Osteoblast (primary cell): Measurements from ENCODE around the gene RPL22L1. TPM values are rescaled to one million over a fixed set of nuclear protein-coding genes. Genes with fewer than 3 reads are reported as not detected.

ENCODE experiments used
- DNase-seq: peaks from one replicate; pipeline ENCODE4 v3.0.0; 2011; ENCODE audit warnings: low spot score, mixed read lengths; ENCODE audit not compliant: insufficient read length; ENCODE audit errors: missing footprints
- H2AFZ ChIP-seq: 2 replicates; pipeline ENCODE4 v1.6.0; 2011; ENCODE audit warnings: mild to moderate bottlenecking, low read length
- H3K27ac ChIP-seq: 2 replicates; pipeline ENCODE4 v1.5.1; 2011; ENCODE audit warnings: mild to moderate bottlenecking, low read depth, low read length, moderate library complexity
- H3K27me3 ChIP-seq: 2 replicates; pipeline ENCODE4 v1.6.0; 2012; ENCODE audit warnings: mild to moderate bottlenecking, control low read depth, inconsistent platforms, low read length, moderate library complexity; ENCODE audit not compliant: insufficient read depth
- H3K36me3 ChIP-seq: 2 replicates; pipeline ENCODE4 v1.5.1; 2011; ENCODE audit warnings: mild to moderate bottlenecking, low read length, control low read depth, moderate library complexity; ENCODE audit not compliant: insufficient read depth
- H3K4me1 ChIP-seq: 2 replicates; pipeline ENCODE4 v1.5.1; 2011; ENCODE audit warnings: mild to moderate bottlenecking, low read length, control low read depth, moderate library complexity; ENCODE audit not compliant: insufficient read depth
- H3K4me2 ChIP-seq: 2 replicates; pipeline ENCODE4 v1.6.0; 2011; ENCODE audit warnings: mild to moderate bottlenecking, low read length; ENCODE audit not compliant: insufficient read depth
- H3K4me3 ChIP-seq: fragments of 200-600 bp; sonication (generic); 3 replicates; pipeline ENCODE4 v1.5.1; 2012; ENCODE audit warnings: mild to moderate bottlenecking, low read length, inconsistent platforms; ENCODE audit not compliant: insufficient read depth
- H3K79me2 ChIP-seq: 2 replicates; pipeline ENCODE4 v1.6.0; 2012; ENCODE audit warnings: mild to moderate bottlenecking, low read length, control low read depth, inconsistent platforms; ENCODE audit not compliant: insufficient read depth
- H3K9me3 ChIP-seq: 2 replicates; pipeline ENCODE4 v1.5.1; 2011; ENCODE audit warnings: low read depth, low read length, control low read depth
- H4K20me1 ChIP-seq: 2 replicates; pipeline ENCODE4 v1.6.0; 2012; ENCODE audit warnings: mild to moderate bottlenecking, low read length, control low read depth; ENCODE audit not compliant: insufficient read depth
- total RNA-seq: library from RNA; depleted of rRNA; stranded (reverse); fragments of >200 nt; gene quantifications from 2 replicates; pipeline ENCODE4 v1.2.3, GENCODE V29; 2012
- TF ChIP-seq, protein P1 (sequence below): IDR thresholded peaks from 2 replicates; pipeline ENCODE4 v1.5.1; 2011; ENCODE audit warnings: mild to moderate bottlenecking, low read depth, low read length, moderate library complexity; ENCODE audit errors: extremely low read depth

RPL22L1 gene
- total RNA-seq, 1 donor, result 297 TPM

GRCh38 chr3:170862618-170863374 is 7.2 kb downstream of the RPL22L1 start:
- Histone ChIP-seq H3K27ac (no peak overlapping the region), H3K4me1 (peaks cover 8% of the 10 kb centered on the region), H3K4me3 (no peak overlapping the region), H3K36me3 (peaks cover 24% of the 10 kb centered on the region), H3K9me3 (no peaks in the 10 kb centered on the region), H3K4me2 (no peak overlapping the region), H2AFZ (no peak overlapping the region), H3K27me3 (no peaks in the 10 kb centered on the region), H3K79me2 (no peaks in the 10 kb centered on the region), H4K20me1 (peaks cover 12% of the 10 kb centered on the region)
- DNase-seq, result no peak
- TF ChIP-seq, protein P1, sequence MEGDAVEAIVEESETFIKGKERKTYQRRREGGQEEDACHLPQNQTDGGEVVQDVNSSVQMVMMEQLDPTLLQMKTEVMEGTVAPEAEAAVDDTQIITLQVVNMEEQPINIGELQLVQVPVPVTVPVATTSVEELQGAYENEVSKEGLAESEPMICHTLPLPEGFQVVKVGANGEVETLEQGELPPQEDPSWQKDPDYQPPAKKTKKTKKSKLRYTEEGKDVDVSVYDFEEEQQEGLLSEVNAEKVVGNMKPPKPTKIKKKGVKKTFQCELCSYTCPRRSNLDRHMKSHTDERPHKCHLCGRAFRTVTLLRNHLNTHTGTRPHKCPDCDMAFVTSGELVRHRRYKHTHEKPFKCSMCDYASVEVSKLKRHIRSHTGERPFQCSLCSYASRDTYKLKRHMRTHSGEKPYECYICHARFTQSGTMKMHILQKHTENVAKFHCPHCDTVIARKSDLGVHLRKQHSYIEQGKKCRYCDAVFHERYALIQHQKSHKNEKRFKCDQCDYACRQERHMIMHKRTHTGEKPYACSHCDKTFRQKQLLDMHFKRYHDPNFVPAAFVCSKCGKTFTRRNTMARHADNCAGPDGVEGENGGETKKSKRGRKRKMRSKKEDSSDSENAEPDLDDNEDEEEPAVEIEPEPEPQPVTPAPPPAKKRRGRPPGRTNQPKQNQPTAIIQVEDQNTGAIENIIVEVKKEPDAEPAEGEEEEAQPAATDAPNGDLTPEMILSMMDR, result no peak

- Histone ChIP-seq H4K20me1 (no peaks in the 10 kb centered on the region), H3K4me3 (no peak overlapping the region), H3K4me2 (no peak overlapping the region), H3K79me2 (no peaks in the 10 kb centered on the region), H3K4me1 (no peaks in the 10 kb centered on the region), H3K27ac (no peak overlapping the region), H2AFZ (no peak overlapping the region), H3K27me3 (no peaks in the 10 kb centered on the region), H3K36me3 (no peaks in the 10 kb centered on the region), H3K9me3 (no peaks in the 10 kb centered on the region)
- TF ChIP-seq, protein P1, result no peak
- DNase-seq, result no peak
Observed at GRCh38 chr3:170858599-170858998, 11.4 kb downstream of the RPL22L1 start.

DNA sequence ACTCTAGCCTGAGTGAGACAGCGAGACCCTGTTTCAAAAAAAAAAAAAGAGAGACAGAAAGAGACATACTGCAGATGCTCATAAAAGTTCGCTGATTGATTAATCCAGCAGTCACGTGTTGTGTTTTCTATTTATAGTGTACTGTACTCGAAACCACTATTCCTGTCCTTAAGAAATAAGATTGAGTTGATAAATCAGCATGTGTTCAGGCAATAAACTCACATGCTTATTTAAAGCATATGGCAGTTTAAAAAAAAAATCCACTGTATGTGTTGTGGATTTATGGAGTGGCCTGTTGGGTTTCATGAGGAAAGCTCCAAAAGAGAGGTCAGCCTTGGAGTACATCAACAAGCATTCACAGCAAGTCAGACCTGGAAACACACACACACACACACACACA is 17.7 kb downstream of the RPL22L1 start:
- TF ChIP-seq, protein P1, result no peak
- Histone ChIP-seq H3K27ac (no peak overlapping the region), H2AFZ (no peak overlapping the region), H3K27me3 (no peaks in the 10 kb centered on the region), H3K79me2 (no peaks in the 10 kb centered on the region), H3K4me3 (no peak overlapping the region), H3K4me2 (no peak overlapping the region), H3K36me3 (no peaks in the 10 kb centered on the region), H3K9me3 (no peaks in the 10 kb centered on the region), H3K4me1 (no peaks in the 10 kb centered on the region), H4K20me1 (no peaks in the 10 kb centered on the region)
- no peak for DNase-seq

- Histone ChIP-seq H3K36me3 (no peaks in the 10 kb centered on the region), H4K20me1 (no peaks in the 10 kb centered on the region), H3K79me2 (no peaks in the 10 kb centered on the region), H3K4me1 (no peaks in the 10 kb centered on the region), H3K4me3 (no peak overlapping the region), H3K27me3 (no peaks in the 10 kb centered on the region), H3K9me3 (no peaks in the 10 kb centered on the region), H3K4me2 (no peak overlapping the region), H3K27ac (no peak overlapping the region), H2AFZ (no peak overlapping the region)
- peak; percentile 75 for DNase-seq
- TF ChIP-seq, protein P1, result peak; percentile 53
Observed at GRCh38 chr3:170848292-170848917, 21.6 kb downstream of the RPL22L1 start.
